WTC11 (cell line): ENCODE measurements around the gene NDE1.

ENCODE experiments used
- CTCF ChIP-seq: fragments of 200-600 bp; IDR thresholded peaks from 2 replicates; pipeline ENCODE4 v1.8.0; 2022; ENCODE audit warnings: antibody characterized with exemption
- MLX ChIP-seq: sonication (generic); formaldehyde crosslinking; IDR thresholded peaks from 2 replicates; pipeline ENCODE4 v1.8.1; 2023; ENCODE audit warnings: mild to moderate bottlenecking, missing genetic modification reagents, moderate library complexity
- NR2C2 ChIP-seq: sonication (generic); formaldehyde crosslinking; IDR thresholded peaks from 2 replicates; pipeline ENCODE4 v1.8.0; 2022; ENCODE audit warnings: mild to moderate bottlenecking, missing genetic modification reagents
- TEAD1 ChIP-seq: sonication (generic); formaldehyde crosslinking; IDR thresholded peaks from 2 replicates; pipeline ENCODE4 v1.8.0; 2022; ENCODE audit warnings: mild to moderate bottlenecking, missing genetic modification reagents
- ZBTB43 ChIP-seq: sonication (generic); formaldehyde crosslinking; IDR thresholded peaks from 2 replicates; pipeline ENCODE4 v1.8.1; 2023; ENCODE audit warnings: mild to moderate bottlenecking, missing genetic modification reagents
- ZNF396 ChIP-seq: fragments of 250-450 bp; sonication (Bioruptor Pico); IDR thresholded peaks from 2 replicates; pipeline ENCODE4 v1.8.0; 2021; ENCODE audit warnings: mild to moderate bottlenecking, moderate library complexity, borderline replicate concordance

- no peak for TF ChIP-seq CTCF
- TF ChIP-seq NR2C2 (CRISPR knock-in tag), result no peak
- TF ChIP-seq MLX (CRISPR knock-in tag), result no peak
- no peak for TF ChIP-seq ZBTB43 (CRISPR knock-in tag)
- TF ChIP-seq TEAD1 (CRISPR knock-in tag), result no peak
- TF ChIP-seq ZNF396, result no peak
These were observed 92.7 kb downstream of the NDE1 start for GRCh38 chr16:15742716-15743115.
